HepG2 (cell line): ENCODE measurements around the gene DALRD3. TPM values are rescaled to one million over a fixed set of nuclear protein-coding genes. Genes with fewer than 3 reads are reported as not detected.

Source experiments
- EED ChIP-seq: sonication (generic); formaldehyde crosslinking; IDR thresholded peaks from 2 replicates; pipeline ENCODE4 v1.5.0; 2020; ENCODE audit warnings: mild to moderate bottlenecking, missing genetic modification reagents
- EZH2 ChIP-seq: conservative IDR thresholded peaks from 2 replicates; pipeline ENCODE4 v1.6.1; 2012; ENCODE audit warnings: mild to moderate bottlenecking, low read depth, low read length, moderate library complexity
- FOXP1 ChIP-seq, 2 experiments: fragments of 450-650 bp in 1 of 2; IDR thresholded peaks; 2 replicates each; pipeline ENCODE4 v1.6.1; 2017 to 2018; ENCODE audit warnings: antibody characterized with exemption in 1 of 2
- HOXA7 ChIP-seq: sonication (generic); formaldehyde crosslinking; IDR thresholded peaks from 2 replicates; pipeline ENCODE4 v1.8.1; 2022; ENCODE audit warnings: mild to moderate bottlenecking, missing genetic modification reagents, moderate library complexity
- KLF6 ChIP-seq: IDR thresholded peaks from 2 replicates; pipeline ENCODE4 v1.8.0; 2016; ENCODE audit warnings: missing biosample characterization, missing genetic modification reagents
- NFRKB ChIP-seq: fragments of 450-650 bp; IDR thresholded peaks from 2 replicates; pipeline ENCODE4 v1.6.1; 2017
- PAF1 ChIP-seq: IDR thresholded peaks from 2 replicates; pipeline ENCODE4 v1.6.1; 2016; ENCODE audit warnings: missing genetic modification reagents, missing compliant biosample characterization
- PHF8 ChIP-seq: sonication (generic); formaldehyde crosslinking; IDR thresholded peaks from 2 replicates; pipeline ENCODE4 v1.5.0; 2020; ENCODE audit warnings: missing genetic modification reagents
- SCMH1 ChIP-seq: sonication (generic); formaldehyde crosslinking; IDR thresholded peaks from 2 replicates; pipeline ENCODE4 v1.9.0; 2021; ENCODE audit warnings: missing genetic modification reagents, mild to moderate bottlenecking, borderline replicate concordance
- SNRNP70 ChIP-seq: fragments of 200-400 bp; formaldehyde crosslinking; IDR thresholded peaks from 2 replicates; pipeline ENCODE4 v1.6.1; 2017; ENCODE audit warnings: mild to moderate bottlenecking, low read depth, low read length, moderate library complexity
- TCF7L2 ChIP-seq: IDR thresholded peaks from 2 replicates; pipeline ENCODE4 v1.6.1; 2011; ENCODE audit warnings: mild to moderate bottlenecking, low read depth, low read length, moderate library complexity
- XBP1 ChIP-seq: sonication (generic); formaldehyde crosslinking; IDR thresholded peaks from 2 replicates; pipeline ENCODE4 v1.5.0; 2020; ENCODE audit warnings: missing genetic modification reagents
- ZNF207 ChIP-seq: fragments of 450-650 bp; IDR thresholded peaks from 2 replicates; pipeline ENCODE4 v1.6.1; 2016; ENCODE audit warnings: antibody characterized with exemption, borderline replicate concordance
- ZNF331 ChIP-seq: sonication (generic); formaldehyde crosslinking; IDR thresholded peaks from 2 replicates; pipeline ENCODE4 v1.4.0; 2020; ENCODE audit warnings: missing genetic modification reagents
- ZNF572 ChIP-seq: sonication (generic); formaldehyde crosslinking; IDR thresholded peaks from 2 replicates; pipeline ENCODE4 v1.5.1; 2020; ENCODE audit warnings: mild to moderate bottlenecking, missing genetic modification reagents
- ZNF746 ChIP-seq: sonication (generic); formaldehyde crosslinking; IDR thresholded peaks from 2 replicates; pipeline ENCODE4 v1.8.0; 2022; ENCODE audit warnings: mild to moderate bottlenecking, missing genetic modification reagents
- ZSCAN9 ChIP-seq: IDR thresholded peaks from 2 replicates; pipeline ENCODE4 v1.6.1; 2016; ENCODE audit warnings: borderline replicate concordance
- polyA plus RNA-seq, 8 experiments: library from polyadenylated mRNA; depleted of rRNA in 3 of 8; stranded (reverse) in 7 of 8; unstranded in 1 of 8; fragments of >200 nt; fragmentation: Illumina TruSeq in 4 of 8; extraction: Trizol in 4 of 8; gene quantifications; 2 replicates each; pipeline versions ENCODE4 v1.2.1 to v1.2.3, GENCODE V29; 2011 to 2016; ENCODE audit warnings: low read depth in 4 of 8, missing spikeins in 1 of 8, mixed read lengths in 1 of 8; ENCODE audit not compliant: insufficient read depth in 1 of 8
- total RNA-seq, 5 experiments: library from RNA; depleted of rRNA; stranded (reverse); fragments of >200 nt; fragmentation: Illumina TruSeq; extraction: Trizol; gene quantifications; 2 replicates each; pipeline ENCODE4 v1.2.3, GENCODE V29; 2016; ENCODE audit warnings: low read depth in 1 of 5
- TF ChIP-seq, protein P1 (sequence below): sonication (generic); formaldehyde crosslinking; IDR thresholded peaks from 2 replicates; pipeline ENCODE4 v1.4.0; 2020; ENCODE audit warnings: missing genetic modification reagents, borderline replicate concordance
- TF ChIP-seq, protein P2 (sequence below): sonication (generic); formaldehyde crosslinking; IDR thresholded peaks from 2 replicates; pipeline ENCODE4 v1.4.0; 2020; ENCODE audit warnings: missing genetic modification reagents, borderline replicate concordance
- TF ChIP-seq, protein P3 (sequence below): sonication (generic); formaldehyde crosslinking; IDR thresholded peaks from 2 replicates; pipeline ENCODE4 v1.8.0; 2022; ENCODE audit warnings: mild to moderate bottlenecking, missing genetic modification reagents, borderline replicate concordance
- TF ChIP-seq, protein P4 (sequence below): sonication (generic); formaldehyde crosslinking; IDR thresholded peaks from 2 replicates; pipeline ENCODE4 v1.8.0; 2022; ENCODE audit warnings: mild to moderate bottlenecking, missing genetic modification reagents

DALRD3 gene
- total and polyA plus RNA-seq, 2 of the 13 experiments (the other 11 are each of a cell fraction or from before 2014, with no cell fraction given) = 19.9 to 36.5 TPM

DNA sequence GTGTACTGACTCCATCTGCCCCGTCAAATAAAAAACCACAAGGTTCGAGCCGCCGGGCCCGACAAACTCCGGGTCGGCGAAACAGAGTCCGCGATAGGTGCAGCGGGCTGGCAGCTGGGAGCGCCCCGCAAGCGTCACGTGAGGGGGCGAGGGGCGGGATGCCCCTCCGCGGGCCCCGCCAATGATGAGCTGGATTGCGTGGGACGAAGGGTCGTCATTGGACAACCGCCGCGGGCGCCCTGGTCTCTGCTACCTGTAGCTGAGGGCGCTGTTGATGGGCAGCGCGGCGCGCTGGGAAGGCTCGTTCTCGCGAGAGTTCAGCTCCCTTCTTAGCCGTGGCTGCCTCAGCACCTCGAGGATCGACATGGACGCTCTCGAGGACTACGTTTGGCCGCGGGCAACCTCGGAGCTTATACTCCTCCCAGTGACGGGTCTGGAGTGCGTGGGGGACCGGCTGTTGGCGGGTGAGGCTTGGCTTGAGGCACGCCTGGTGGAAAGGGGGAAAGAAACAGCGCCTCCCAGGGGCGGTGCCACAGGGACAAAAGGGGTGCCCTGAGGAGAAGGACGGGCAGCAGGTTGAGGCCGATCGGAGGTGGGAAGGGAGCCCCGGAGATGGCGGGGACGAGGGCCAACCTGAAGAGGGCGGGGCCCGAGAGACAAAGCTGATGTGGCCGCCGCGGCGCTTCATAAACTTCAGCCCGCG lies 11.2 kb downstream of the DALRD3 start, which contains the start of gene WDR6 (continued):
- TF ChIP-seq, protein P1, sequence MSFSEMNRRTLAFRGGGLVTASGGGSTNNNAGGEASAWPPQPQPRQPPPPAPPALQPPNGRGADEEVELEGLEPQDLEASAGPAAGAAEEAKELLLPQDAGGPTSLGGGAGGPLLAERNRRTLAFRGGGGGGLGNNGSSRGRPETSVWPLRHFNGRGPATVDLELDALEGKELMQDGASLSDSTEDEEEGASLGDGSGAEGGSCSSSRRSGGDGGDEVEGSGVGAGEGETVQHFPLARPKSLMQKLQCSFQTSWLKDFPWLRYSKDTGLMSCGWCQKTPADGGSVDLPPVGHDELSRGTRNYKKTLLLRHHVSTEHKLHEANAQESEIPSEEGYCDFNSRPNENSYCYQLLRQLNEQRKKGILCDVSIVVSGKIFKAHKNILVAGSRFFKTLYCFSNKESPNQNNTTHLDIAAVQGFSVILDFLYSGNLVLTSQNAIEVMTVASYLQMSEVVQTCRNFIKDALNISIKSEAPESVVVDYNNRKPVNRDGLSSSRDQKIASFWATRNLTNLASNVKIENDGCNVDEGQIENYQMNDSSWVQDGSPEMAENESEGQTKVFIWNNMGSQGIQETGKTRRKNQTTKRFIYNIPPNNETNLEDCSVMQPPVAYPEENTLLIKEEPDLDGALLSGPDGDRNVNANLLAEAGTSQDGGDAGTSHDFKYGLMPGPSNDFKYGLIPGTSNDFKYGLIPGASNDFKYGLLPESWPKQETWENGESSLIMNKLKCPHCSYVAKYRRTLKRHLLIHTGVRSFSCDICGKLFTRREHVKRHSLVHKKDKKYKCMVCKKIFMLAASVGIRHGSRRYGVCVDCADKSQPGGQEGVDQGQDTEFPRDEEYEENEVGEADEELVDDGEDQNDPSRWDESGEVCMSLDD (CRISPR knock-in tag) = peak; percentile 69; the same call in 1 of the 2 replicates
- TF ChIP-seq, protein P2, sequence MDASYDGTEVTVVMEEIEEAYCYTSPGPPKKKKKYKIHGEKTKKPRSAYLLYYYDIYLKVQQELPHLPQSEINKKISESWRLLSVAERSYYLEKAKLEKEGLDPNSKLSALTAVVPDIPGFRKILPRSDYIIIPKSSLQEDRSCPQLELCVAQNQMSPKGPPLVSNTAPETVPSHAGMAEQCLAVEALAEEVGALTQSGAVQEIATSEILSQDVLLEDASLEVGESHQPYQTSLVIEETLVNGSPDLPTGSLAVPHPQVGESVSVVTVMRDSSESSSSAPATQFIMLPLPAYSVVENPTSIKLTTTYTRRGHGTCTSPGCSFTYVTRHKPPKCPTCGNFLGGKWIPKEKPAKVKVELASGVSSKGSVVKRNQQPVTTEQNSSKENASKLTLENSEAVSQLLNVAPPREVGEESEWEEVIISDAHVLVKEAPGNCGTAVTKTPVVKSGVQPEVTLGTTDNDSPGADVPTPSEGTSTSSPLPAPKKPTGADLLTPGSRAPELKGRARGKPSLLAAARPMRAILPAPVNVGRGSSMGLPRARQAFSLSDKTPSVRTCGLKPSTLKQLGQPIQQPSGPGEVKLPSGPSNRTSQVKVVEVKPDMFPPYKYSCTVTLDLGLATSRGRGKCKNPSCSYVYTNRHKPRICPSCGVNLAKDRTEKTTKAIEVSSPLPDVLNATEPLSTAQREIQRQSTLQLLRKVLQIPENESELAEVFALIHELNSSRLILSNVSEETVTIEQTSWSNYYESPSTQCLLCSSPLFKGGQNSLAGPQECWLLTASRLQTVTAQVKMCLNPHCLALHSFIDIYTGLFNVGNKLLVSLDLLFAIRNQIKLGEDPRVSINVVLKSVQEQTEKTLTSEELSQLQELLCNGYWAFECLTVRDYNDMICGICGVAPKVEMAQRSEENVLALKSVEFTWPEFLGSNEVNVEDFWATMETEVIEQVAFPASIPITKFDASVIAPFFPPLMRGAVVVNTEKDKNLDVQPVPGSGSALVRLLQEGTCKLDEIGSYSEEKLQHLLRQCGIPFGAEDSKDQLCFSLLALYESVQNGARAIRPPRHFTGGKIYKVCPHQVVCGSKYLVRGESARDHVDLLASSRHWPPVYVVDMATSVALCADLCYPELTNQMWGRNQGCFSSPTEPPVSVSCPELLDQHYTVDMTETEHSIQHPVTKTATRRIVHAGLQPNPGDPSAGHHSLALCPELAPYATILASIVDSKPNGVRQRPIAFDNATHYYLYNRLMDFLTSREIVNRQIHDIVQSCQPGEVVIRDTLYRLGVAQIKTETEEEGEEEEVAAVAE (CRISPR knock-in tag) = peak; percentile 98
- TF ChIP-seq SNRNP70 = no peak
- TF ChIP-seq EZH2 = no peak
- no peak for TF ChIP-seq NFRKB
- no peak for TF ChIP-seq SCMH1 (CRISPR knock-in tag)
- TF ChIP-seq ZNF207 = no peak
- TF ChIP-seq, protein P3, sequence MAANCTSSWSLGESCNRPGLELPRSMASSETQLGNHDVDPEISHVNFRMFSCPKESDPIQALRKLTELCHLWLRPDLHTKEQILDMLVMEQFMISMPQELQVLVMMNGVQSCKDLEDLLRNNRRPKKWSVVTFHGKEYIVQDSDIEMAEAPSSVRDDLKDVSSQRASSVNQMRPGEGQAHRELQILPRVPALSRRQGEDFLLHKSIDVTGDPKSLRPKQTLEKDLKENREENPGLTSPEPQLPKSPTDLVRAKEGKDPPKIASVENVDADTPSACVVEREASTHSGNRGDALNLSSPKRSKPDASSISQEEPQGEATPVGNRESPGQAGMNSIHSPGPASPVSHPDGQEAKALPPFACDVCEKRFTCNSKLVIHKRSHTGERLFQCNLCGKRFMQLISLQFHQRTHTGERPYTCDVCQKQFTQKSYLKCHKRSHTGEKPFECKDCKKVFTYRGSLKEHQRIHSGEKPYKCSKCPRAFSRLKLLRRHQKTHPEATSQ (CRISPR knock-in tag) = 0 out of 2 replicates have a peak, but pooled peaks have one; percentile 45
- TF ChIP-seq PAF1 (CRISPR knock-in tag) = no peak
- TF ChIP-seq, protein P4, sequence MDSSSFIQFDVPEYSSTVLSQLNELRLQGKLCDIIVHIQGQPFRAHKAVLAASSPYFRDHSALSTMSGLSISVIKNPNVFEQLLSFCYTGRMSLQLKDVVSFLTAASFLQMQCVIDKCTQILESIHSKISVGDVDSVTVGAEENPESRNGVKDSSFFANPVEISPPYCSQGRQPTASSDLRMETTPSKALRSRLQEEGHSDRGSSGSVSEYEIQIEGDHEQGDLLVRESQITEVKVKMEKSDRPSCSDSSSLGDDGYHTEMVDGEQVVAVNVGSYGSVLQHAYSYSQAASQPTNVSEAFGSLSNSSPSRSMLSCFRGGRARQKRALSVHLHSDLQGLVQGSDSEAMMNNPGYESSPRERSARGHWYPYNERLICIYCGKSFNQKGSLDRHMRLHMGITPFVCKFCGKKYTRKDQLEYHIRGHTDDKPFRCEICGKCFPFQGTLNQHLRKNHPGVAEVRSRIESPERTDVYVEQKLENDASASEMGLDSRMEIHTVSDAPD (CRISPR knock-in tag) = 0 out of 2 replicates have a peak, but pooled peaks have one; percentile 24
- TF ChIP-seq ZSCAN9 (CRISPR knock-in tag) = peak; percentile 83; the same call in 1 of the 2 replicates
- TF ChIP-seq HOXA7 (CRISPR knock-in tag) = no peak
- TF ChIP-seq ZNF331 (CRISPR knock-in tag) = peak; percentile 31; the same call in 1 of the 2 replicates
- peak; percentile 80 for TF ChIP-seq PHF8 (CRISPR knock-in tag)
- TF ChIP-seq KLF6 (CRISPR knock-in tag) = peak; percentile 81; the same call in 1 of the 2 replicates
- peak; percentile 65; the same call in 1 of the 2 replicates for TF ChIP-seq ZNF572 (CRISPR knock-in tag)
- TF ChIP-seq FOXP1 (IDR thresholded peaks at IDR 0.05) = no peak
- TF ChIP-seq FOXP1 (CRISPR knock-in tag; IDR thresholded peaks at IDR 0.05) = no peak; the same call in 1 of the 2 replicates
- TF ChIP-seq TCF7L2 = no peak
- no peak; the same call in 1 of the 2 replicates for TF ChIP-seq XBP1 (CRISPR knock-in tag)
- TF ChIP-seq EED = peak; percentile 97
- no peak for TF ChIP-seq ZNF746
